ENCODE data around the gene PIP4K2C. TPM values are rescaled to one million over a fixed set of nuclear protein-coding genes. Genes with fewer than 3 reads are reported as not detected.

The PIP4K2C gene
- total and polyA plus RNA-seq, 2 experiments from 2014 or later: 10.8 to 30.6 TPM

DNA sequence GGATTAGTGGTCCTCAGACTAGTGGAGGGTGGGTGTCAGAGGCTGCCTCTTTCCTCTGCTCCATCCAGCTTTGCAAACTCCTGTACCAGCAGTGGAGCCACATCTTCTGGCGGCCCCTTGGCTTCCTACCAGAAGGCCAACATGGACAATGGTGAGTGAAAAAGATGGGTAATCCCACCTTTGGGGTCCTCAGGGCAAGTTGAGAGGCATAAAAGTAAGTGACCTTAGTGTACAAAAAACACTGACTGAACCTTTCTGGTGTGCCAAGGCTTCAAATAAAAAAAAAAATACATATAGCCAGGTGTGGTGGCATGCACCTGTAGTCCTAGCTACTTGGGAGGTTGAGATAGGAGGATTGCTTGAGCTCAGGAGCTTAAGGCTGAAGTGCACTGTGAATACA is 9.2 kb upstream of the PIP4K2C start (continued):
- TF ChIP-seq, protein P1, sequence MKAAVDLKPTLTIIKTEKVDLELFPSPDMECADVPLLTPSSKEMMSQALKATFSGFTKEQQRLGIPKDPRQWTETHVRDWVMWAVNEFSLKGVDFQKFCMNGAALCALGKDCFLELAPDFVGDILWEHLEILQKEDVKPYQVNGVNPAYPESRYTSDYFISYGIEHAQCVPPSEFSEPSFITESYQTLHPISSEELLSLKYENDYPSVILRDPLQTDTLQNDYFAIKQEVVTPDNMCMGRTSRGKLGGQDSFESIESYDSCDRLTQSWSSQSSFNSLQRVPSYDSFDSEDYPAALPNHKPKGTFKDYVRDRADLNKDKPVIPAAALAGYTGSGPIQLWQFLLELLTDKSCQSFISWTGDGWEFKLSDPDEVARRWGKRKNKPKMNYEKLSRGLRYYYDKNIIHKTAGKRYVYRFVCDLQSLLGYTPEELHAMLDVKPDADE (IDR thresholded peaks at IDR 0.05): no peak
- TF ChIP-seq CREB1 (CRISPR knock-in tag; IDR thresholded peaks at IDR 0.05; ENCODE audit: low read depth) (no peak), JUNB (IDR thresholded peaks at IDR 0.05; ENCODE audit: unreplicated experiment) (no peak), EZH2 (IDR thresholded peaks at IDR 0.05; ENCODE audit: low read depth, unreplicated experiment) (no peak), EZH2phosphoT487 (IDR thresholded peaks at IDR 0.05; ENCODE audit: unreplicated experiment) (no peak)

DNA sequence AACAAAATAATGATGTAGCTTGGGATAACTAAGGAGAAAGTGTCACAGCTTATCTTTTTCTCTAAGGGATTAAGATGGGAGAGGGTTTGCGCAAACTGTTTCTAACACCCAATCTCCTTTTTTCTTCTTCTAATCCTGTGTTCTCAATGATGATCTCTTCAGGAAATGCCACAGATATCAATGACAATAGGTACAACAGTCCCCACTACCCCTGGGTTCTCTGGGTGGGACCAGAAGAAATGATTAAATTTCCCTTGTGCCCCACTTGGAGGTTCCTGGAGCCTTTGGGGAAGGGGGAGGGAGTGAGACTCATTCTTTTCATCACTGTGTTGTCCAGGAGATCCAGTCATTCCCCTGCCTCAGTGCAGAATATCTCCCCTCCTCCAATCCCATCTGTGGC is 8.6 kb upstream of the PIP4K2C start:
- no peaks in the 10 kb centered on the region for H3K9me3 Mint-ChIP-seq
- TF ChIP-seq, protein P2, sequence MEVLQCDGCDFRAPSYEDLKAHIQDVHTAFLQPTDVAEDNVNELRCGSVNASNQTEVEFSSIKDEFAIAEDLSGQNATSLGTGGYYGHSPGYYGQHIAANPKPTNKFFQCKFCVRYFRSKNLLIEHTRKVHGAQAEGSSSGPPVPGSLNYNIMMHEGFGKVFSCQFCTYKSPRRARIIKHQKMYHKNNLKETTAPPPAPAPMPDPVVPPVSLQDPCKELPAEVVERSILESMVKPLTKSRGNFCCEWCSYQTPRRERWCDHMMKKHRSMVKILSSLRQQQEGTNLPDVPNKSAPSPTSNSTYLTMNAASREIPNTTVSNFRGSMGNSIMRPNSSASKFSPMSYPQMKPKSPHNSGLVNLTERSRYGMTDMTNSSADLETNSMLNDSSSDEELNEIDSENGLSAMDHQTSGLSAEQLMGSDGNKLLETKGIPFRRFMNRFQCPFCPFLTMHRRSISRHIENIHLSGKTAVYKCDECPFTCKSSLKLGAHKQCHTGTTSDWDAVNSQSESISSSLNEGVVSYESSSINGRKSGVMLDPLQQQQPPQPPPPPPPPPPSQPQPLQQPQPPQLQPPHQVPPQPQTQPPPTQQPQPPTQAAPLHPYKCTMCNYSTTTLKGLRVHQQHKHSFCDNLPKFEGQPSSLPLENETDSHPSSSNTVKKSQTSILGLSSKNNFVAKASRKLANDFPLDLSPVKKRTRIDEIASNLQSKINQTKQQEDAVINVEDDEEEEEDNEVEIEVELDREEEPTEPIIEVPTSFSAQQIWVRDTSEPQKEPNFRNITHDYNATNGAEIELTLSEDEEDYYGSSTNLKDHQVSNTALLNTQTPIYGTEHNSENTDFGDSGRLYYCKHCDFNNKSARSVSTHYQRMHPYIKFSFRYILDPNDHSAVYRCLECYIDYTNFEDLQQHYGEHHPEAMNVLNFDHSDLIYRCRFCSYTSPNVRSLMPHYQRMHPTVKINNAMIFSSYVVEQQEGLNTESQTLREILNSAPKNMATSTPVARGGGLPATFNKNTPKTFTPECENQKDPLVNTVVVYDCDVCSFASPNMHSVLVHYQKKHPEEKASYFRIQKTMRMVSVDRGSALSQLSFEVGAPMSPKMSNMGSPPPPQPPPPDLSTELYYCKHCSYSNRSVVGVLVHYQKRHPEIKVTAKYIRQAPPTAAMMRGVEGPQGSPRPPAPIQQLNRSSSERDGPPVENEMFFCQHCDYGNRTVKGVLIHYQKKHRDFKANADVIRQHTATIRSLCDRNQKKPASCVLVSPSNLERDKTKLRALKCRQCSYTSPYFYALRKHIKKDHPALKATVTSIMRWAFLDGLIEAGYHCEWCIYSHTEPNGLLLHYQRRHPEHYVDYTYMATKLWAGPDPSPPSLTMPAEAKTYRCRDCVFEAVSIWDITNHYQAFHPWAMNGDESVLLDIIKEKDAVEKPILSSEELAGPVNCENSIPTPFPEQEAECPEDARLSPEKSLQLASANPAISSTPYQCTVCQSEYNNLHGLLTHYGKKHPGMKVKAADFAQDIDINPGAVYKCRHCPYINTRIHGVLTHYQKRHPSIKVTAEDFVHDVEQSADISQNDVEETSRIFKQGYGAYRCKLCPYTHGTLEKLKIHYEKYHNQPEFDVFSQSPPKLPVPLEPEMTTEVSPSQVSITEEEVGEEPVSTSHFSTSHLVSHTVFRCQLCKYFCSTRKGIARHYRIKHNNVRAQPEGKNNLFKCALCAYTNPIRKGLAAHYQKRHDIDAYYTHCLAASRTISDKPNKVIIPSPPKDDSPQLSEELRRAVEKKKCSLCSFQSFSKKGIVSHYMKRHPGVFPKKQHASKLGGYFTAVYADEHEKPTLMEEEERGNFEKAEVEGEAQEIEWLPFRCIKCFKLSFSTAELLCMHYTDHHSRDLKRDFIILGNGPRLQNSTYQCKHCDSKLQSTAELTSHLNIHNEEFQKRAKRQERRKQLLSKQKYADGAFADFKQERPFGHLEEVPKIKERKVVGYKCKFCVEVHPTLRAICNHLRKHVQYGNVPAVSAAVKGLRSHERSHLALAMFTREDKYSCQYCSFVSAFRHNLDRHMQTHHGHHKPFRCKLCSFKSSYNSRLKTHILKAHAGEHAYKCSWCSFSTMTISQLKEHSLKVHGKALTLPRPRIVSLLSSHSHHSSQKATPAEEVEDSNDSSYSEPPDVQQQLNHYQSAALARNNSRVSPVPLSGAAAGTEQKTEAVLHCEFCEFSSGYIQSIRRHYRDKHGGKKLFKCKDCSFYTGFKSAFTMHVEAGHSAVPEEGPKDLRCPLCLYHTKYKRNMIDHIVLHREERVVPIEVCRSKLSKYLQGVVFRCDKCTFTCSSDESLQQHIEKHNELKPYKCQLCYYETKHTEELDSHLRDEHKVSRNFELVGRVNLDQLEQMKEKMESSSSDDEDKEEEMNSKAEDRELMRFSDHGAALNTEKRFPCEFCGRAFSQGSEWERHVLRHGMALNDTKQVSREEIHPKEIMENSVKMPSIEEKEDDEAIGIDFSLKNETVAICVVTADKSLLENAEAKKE (CRISPR knock-in tag; IDR thresholded peaks at IDR 0.05): no peak
- TF ChIP-seq CREB1 (CRISPR knock-in tag; IDR thresholded peaks at IDR 0.05; ENCODE audit: low read depth): no peak
- no peak for TF ChIP-seq ZNF331 (CRISPR knock-in tag; IDR thresholded peaks at IDR 0.05; ENCODE audit: low read depth)
- no peak for TF ChIP-seq ZNF114 (CRISPR knock-in tag; IDR thresholded peaks at IDR 0.05)
- TF ChIP-seq JUNB (IDR thresholded peaks at IDR 0.05; ENCODE audit: unreplicated experiment): no peak
- no peak for TF ChIP-seq NANOG (IDR thresholded peaks at IDR 0.05; ENCODE audit: borderline replicate concordance)
- TF ChIP-seq POLR2AphosphoS5 (IDR thresholded peaks at IDR 0.05; ENCODE audit: low read depth): no peak
- TF ChIP-seq, protein P3, sequence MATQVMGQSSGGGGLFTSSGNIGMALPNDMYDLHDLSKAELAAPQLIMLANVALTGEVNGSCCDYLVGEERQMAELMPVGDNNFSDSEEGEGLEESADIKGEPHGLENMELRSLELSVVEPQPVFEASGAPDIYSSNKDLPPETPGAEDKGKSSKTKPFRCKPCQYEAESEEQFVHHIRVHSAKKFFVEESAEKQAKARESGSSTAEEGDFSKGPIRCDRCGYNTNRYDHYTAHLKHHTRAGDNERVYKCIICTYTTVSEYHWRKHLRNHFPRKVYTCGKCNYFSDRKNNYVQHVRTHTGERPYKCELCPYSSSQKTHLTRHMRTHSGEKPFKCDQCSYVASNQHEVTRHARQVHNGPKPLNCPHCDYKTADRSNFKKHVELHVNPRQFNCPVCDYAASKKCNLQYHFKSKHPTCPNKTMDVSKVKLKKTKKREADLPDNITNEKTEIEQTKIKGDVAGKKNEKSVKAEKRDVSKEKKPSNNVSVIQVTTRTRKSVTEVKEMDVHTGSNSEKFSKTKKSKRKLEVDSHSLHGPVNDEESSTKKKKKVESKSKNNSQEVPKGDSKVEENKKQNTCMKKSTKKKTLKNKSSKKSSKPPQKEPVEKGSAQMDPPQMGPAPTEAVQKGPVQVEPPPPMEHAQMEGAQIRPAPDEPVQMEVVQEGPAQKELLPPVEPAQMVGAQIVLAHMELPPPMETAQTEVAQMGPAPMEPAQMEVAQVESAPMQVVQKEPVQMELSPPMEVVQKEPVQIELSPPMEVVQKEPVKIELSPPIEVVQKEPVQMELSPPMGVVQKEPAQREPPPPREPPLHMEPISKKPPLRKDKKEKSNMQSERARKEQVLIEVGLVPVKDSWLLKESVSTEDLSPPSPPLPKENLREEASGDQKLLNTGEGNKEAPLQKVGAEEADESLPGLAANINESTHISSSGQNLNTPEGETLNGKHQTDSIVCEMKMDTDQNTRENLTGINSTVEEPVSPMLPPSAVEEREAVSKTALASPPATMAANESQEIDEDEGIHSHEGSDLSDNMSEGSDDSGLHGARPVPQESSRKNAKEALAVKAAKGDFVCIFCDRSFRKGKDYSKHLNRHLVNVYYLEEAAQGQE (IDR thresholded peaks at IDR 0.05; ENCODE audit: unreplicated experiment): no peak
- no peak for TF ChIP-seq EZH2 (IDR thresholded peaks at IDR 0.05; ENCODE audit: low read depth, unreplicated experiment)
- no peak for TF ChIP-seq EZH2phosphoT487 (IDR thresholded peaks at IDR 0.05; ENCODE audit: unreplicated experiment)
- TF ChIP-seq, protein P4, sequence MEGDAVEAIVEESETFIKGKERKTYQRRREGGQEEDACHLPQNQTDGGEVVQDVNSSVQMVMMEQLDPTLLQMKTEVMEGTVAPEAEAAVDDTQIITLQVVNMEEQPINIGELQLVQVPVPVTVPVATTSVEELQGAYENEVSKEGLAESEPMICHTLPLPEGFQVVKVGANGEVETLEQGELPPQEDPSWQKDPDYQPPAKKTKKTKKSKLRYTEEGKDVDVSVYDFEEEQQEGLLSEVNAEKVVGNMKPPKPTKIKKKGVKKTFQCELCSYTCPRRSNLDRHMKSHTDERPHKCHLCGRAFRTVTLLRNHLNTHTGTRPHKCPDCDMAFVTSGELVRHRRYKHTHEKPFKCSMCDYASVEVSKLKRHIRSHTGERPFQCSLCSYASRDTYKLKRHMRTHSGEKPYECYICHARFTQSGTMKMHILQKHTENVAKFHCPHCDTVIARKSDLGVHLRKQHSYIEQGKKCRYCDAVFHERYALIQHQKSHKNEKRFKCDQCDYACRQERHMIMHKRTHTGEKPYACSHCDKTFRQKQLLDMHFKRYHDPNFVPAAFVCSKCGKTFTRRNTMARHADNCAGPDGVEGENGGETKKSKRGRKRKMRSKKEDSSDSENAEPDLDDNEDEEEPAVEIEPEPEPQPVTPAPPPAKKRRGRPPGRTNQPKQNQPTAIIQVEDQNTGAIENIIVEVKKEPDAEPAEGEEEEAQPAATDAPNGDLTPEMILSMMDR (conservative IDR thresholded peaks at IDR 0.05; ENCODE audit: low read depth in 2 of 2): no peak
- TF ChIP-seq STAT1 (IDR thresholded peaks at IDR 0.05; ENCODE audit: unreplicated experiment): no peak

More for the DNA sequence above, 8.6 kb upstream of the PIP4K2C start:
- peaks cover 14% of the 10 kb centered on the region for H4K20me1 ChIP-seq (replicated peaks; ENCODE audit: insufficient read depth)
- no peaks in the 10 kb centered on the region for H3K9me2 ChIP-seq (ENCODE audit: insufficient read depth)
- H3K27me3 ChIP-seq (ENCODE audit: insufficient read depth): no peaks in the 10 kb centered on the region
- no peaks in the 10 kb centered on the region for H3K4me1 ChIP-seq (ENCODE audit: insufficient read depth)
- Mint-ChIP-seq H3K27ac (no peak overlapping the region), H3K4me1 (peaks cover 4% of the 10 kb centered on the region; the same call in 2 of the 3 replicates), H3K27me3 (ENCODE audit: insufficient read depth, low read depth, poor library complexity) (no peaks in the 10 kb centered on the region), H3K36me3 (ENCODE audit: low read depth) (peaks cover 29% of the 10 kb centered on the region), H3K4me3 (no peak overlapping the region)
- ATAC-seq: no peak
- H3K4me2 ChIP-seq: no peak overlapping the region
- H3K4me3 ChIP-seq: no peak overlapping the region
- H2AFZ ChIP-seq: no peak overlapping the region
- DNase-seq (ENCODE audit: low spot score): no peak
- H3K27ac ChIP-seq (ENCODE audit: low read depth): no peak overlapping the region
- H3K79me2 ChIP-seq (replicated peaks; ENCODE audit: insufficient read depth): no peaks in the 10 kb centered on the region
- H3K36me3 ChIP-seq (ENCODE audit: insufficient read depth): peaks cover 8% of the 10 kb centered on the region
- H3F3A ChIP-seq (replicated peaks; ENCODE audit: low read depth): peaks cover 12% of the 10 kb centered on the region; the same call in 1 of the 2 replicates
